Measurements from ENCODE around the gene ZNF668. TPM values are rescaled to one million over a fixed set of nuclear protein-coding genes. Genes with fewer than 3 reads are reported as not detected.

The ZNF668 gene
- total and polyA plus RNA-seq, 2 of the 13 experiments (the other 11 are each of a cell fraction or from before 2014, with no cell fraction given), result 3.8 to 9.8 TPM

GRCh38 chr16:31105677-31106213 lies 31.7 kb upstream of the ZNF668 start (continued):
- TF ChIP-seq RBM39 (IDR thresholded peaks at IDR 0.05; ENCODE audit: low read depth, low read length, poor library complexity, severe bottlenecking) (peak; percentile 93), ZKSCAN5 (CRISPR knock-in tag; IDR thresholded peaks at IDR 0.05) (peak; percentile 81; the same call in 1 of the 2 replicates), HNRNPUL1 (IDR thresholded peaks at IDR 0.05; ENCODE audit: low read depth, low read length) (no peak), ZFP62 (CRISPR knock-in tag; IDR thresholded peaks at IDR 0.05) (no peak), MAFG (CRISPR knock-in tag; IDR thresholded peaks at IDR 0.05) (no peak), ATRX (CRISPR knock-in tag; IDR thresholded peaks at IDR 0.05; ENCODE audit: borderline replicate concordance) (no peak), ZNF280B (CRISPR knock-in tag; IDR thresholded peaks at IDR 0.05; ENCODE audit: borderline replicate concordance) (peak; percentile 97), ZBTB49 (CRISPR knock-in tag; IDR thresholded peaks at IDR 0.05; ENCODE audit: borderline replicate concordance) (0 out of 2 replicates have a peak, but pooled peaks have one; percentile 75), CEBPZ (IDR thresholded peaks at IDR 0.05; ENCODE audit: low read length) (no peak), ZNF598 (CRISPR knock-in tag; IDR thresholded peaks at IDR 0.05; ENCODE audit: borderline replicate concordance) (peak; percentile 80; the same call in 1 of the 2 replicates), ZNF552 (CRISPR knock-in tag; IDR thresholded peaks at IDR 0.05; ENCODE audit: borderline replicate concordance) (peak; percentile 95), FOXA3 (CRISPR knock-in tag; IDR thresholded peaks at IDR 0.05) (peak; percentile 88), TP53 (CRISPR knock-in tag; conservative IDR thresholded peaks at IDR 0.05) (peak; percentile 77; the same call in 1 of the 2 replicates), MAZ (IDR thresholded peaks at IDR 0.05; ENCODE audit: borderline replicate concordance, low read depth, low read length) (no peak), MAZ (CRISPR knock-in tag; IDR thresholded peaks at IDR 0.05; ENCODE audit: low read depth) (peak; percentile 97), ZNF703 (CRISPR knock-in tag; IDR thresholded peaks at IDR 0.05; ENCODE audit: borderline replicate concordance) (peak; percentile 69; the same call in 1 of the 2 replicates), SRSF9 (IDR thresholded peaks at IDR 0.05; ENCODE audit: borderline replicate concordance, insufficient read depth, low read depth, low read length, poor library complexity, severe bottlenecking) (no peak), ZNF354B (CRISPR knock-in tag; IDR thresholded peaks at IDR 0.05) (peak; percentile 86; the same call in 1 of the 2 replicates)
- TF ChIP-seq, protein P1, sequence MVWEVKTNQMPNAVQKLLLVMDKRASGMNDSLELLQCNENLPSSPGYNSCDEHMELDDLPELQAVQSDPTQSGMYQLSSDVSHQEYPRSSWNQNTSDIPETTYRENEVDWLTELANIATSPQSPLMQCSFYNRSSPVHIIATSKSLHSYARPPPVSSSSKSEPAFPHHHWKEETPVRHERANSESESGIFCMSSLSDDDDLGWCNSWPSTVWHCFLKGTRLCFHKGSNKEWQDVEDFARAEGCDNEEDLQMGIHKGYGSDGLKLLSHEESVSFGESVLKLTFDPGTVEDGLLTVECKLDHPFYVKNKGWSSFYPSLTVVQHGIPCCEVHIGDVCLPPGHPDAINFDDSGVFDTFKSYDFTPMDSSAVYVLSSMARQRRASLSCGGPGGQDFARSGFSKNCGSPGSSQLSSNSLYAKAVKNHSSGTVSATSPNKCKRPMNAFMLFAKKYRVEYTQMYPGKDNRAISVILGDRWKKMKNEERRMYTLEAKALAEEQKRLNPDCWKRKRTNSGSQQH (CRISPR knock-in tag; IDR thresholded peaks at IDR 0.05; ENCODE audit: low read depth), result peak; percentile 98

Measured in HepG2 (cell line).